HG03097 (cell line): ENCODE measurements around the gene BDH2.

Source experiments
- ATAC-seq: cut with Tn5 transposase; IDR thresholded peaks from one replicate; pipeline ENCODE4 v1.9.1; 2021; ENCODE audit not compliant: unreplicated experiment, low FRiP score

Gene BDH2

GRCh38 chr4:103086551-103086950 lies 13.1 kb downstream of the BDH2 start:
- no peak for ATAC-seq

- no peak for ATAC-seq
These were observed 14.0 kb downstream of the BDH2 start for GRCh38 chr4:103085555-103086196.

GRCh38 chr4:103079621-103080020 lies 20.0 kb downstream of the BDH2 start:
- ATAC-seq: no peak

- ATAC-seq: peak; percentile 29
These were observed 22.8 kb downstream of the BDH2 start, which contains the start of gene SLC9B2 for GRCh38 chr4:103076747-103077347. TSS of gene SLC9B2 (minus strand) at chr4:103076761. CDS start at chr4:103067550, 9,211 bp downstream.

GRCh38 chr4:103075894-103076746 lies 23.5 kb downstream of the BDH2 start:
- ATAC-seq: peak; percentile 61

GRCh38 chr4:103075435-103075893 lies 24.2 kb downstream of the BDH2 start:
- ATAC-seq: no peak

GRCh38 chr4:103074744-103075434 lies 24.7 kb downstream of the BDH2 start:
- no peak for ATAC-seq

GRCh38 chr4:103073792-103074438 lies 25.7 kb downstream of the BDH2 start:
- ATAC-seq: no peak

GRCh38 chr4:103067841-103068547 lies 31.6 kb downstream of the BDH2 start:
- no peak for ATAC-seq

- no peak for ATAC-seq
These were observed 39.0 kb downstream of the BDH2 start for GRCh38 chr4:103060453-103061148.

GRCh38 chr4:103054030-103054429 lies 45.6 kb downstream of the BDH2 start:
- ATAC-seq: no peak

- ATAC-seq: no peak
These were observed 46.9 kb downstream of the BDH2 start for GRCh38 chr4:103052779-103053178.

GRCh38 chr4:103052145-103052544 lies 47.5 kb downstream of the BDH2 start:
- ATAC-seq: no peak

GRCh38 chr4:103050736-103051436 lies 48.7 kb downstream of the BDH2 start:
- no peak for ATAC-seq

- ATAC-seq: peak; percentile 70
These were observed 53.0 kb downstream of the BDH2 start for GRCh38 chr4:103046416-103047290.

GRCh38 chr4:103044183-103044582 lies 55.5 kb downstream of the BDH2 start:
- ATAC-seq: no peak

GRCh38 chr4:103036169-103036568 lies 63.5 kb downstream of the BDH2 start:
- ATAC-seq: no peak

GRCh38 chr4:103032574-103032973 lies 67.1 kb downstream of the BDH2 start:
- no peak for ATAC-seq
